Measurements from ENCODE around the gene STXBP5. TPM values are rescaled to one million over a fixed set of nuclear protein-coding genes. Genes with fewer than 3 reads are reported as not detected.

Gene STXBP5
- total RNA-seq, 2 donors from 2014 or later = 9.9 to 13.6 TPM

GRCh38 chr6:147337921-147338320 is 133.7 kb downstream of the STXBP5 start:
- no peaks in the 10 kb centered on the region for H3K4me1 ChIP-seq
- H3K9me3 ChIP-seq = no peaks in the 10 kb centered on the region
- H3K4me3 ChIP-seq = no peak overlapping the region
- no peak for DNase-seq (ENCODE audit: low spot score)
- H3K27ac ChIP-seq = no peak overlapping the region
- peaks cover 5% of the 10 kb centered on the region for H3K36me3 ChIP-seq
- no peak for TF ChIP-seq CTCF (IDR thresholded peaks at IDR 0.05)
- no peaks in the 10 kb centered on the region for H3K27me3 ChIP-seq

- Histone ChIP-seq H3K9me3 (no peaks in the 10 kb centered on the region), H3K4me1 (no peaks in the 10 kb centered on the region), H3K4me3 (no peak overlapping the region), H3K27me3 (no peaks in the 10 kb centered on the region), H3K36me3 (peaks cover 5% of the 10 kb centered on the region), H3K27ac (no peak overlapping the region)
- no peak for DNase-seq (ENCODE audit: low spot score)
- no peak for TF ChIP-seq CTCF (IDR thresholded peaks at IDR 0.05)
These were observed 137.3 kb downstream of the STXBP5 start for GRCh38 chr6:147341486-147341885.

GRCh38 chr6:147345902-147346301 is 141.7 kb downstream of the STXBP5 start:
- Histone ChIP-seq H3K27ac (no peak overlapping the region), H3K27me3 (no peaks in the 10 kb centered on the region), H3K36me3 (peaks cover 8% of the 10 kb centered on the region), H3K4me1 (no peaks in the 10 kb centered on the region), H3K4me3 (no peak overlapping the region), H3K9me3 (no peaks in the 10 kb centered on the region)
- DNase-seq (ENCODE audit: low spot score) = no peak
- TF ChIP-seq CTCF (IDR thresholded peaks at IDR 0.05) = no peak

GRCh38 chr6:147347179-147347881 is 143.1 kb downstream of the STXBP5 start:
- H3K27ac ChIP-seq = no peak overlapping the region
- no peaks in the 10 kb centered on the region for H3K27me3 ChIP-seq
- no peaks in the 10 kb centered on the region for H3K9me3 ChIP-seq
- DNase-seq (ENCODE audit: low spot score) = no peak
- H3K4me3 ChIP-seq = no peak overlapping the region
- no peak for TF ChIP-seq CTCF (IDR thresholded peaks at IDR 0.05)
- peaks cover 4% of the 10 kb centered on the region for H3K36me3 ChIP-seq
- no peaks in the 10 kb centered on the region for H3K4me1 ChIP-seq

GRCh38 chr6:147347882-147348575 is 143.8 kb downstream of the STXBP5 start:
- Histone ChIP-seq H3K27ac (no peak overlapping the region), H3K4me1 (no peaks in the 10 kb centered on the region), H3K27me3 (no peaks in the 10 kb centered on the region), H3K9me3 (no peaks in the 10 kb centered on the region), H3K4me3 (no peak overlapping the region), H3K36me3 (peaks cover 4% of the 10 kb centered on the region)
- no peak for DNase-seq (ENCODE audit: low spot score)
- no peak for TF ChIP-seq CTCF (IDR thresholded peaks at IDR 0.05)
